ENCODE measurements around the gene SLC35A2.

The SLC35A2 gene

GRCh38 chrX:48903290-48903689 is 8.2 kb downstream of the SLC35A2 start:
- DNase-seq (ENCODE audit: low read depth in 2 of 2), result no peak
- TF ChIP-seq, protein P1, sequence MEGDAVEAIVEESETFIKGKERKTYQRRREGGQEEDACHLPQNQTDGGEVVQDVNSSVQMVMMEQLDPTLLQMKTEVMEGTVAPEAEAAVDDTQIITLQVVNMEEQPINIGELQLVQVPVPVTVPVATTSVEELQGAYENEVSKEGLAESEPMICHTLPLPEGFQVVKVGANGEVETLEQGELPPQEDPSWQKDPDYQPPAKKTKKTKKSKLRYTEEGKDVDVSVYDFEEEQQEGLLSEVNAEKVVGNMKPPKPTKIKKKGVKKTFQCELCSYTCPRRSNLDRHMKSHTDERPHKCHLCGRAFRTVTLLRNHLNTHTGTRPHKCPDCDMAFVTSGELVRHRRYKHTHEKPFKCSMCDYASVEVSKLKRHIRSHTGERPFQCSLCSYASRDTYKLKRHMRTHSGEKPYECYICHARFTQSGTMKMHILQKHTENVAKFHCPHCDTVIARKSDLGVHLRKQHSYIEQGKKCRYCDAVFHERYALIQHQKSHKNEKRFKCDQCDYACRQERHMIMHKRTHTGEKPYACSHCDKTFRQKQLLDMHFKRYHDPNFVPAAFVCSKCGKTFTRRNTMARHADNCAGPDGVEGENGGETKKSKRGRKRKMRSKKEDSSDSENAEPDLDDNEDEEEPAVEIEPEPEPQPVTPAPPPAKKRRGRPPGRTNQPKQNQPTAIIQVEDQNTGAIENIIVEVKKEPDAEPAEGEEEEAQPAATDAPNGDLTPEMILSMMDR (IDR thresholded peaks at IDR 0.05; ENCODE audit: low read depth, low read length), result no peak
- H3K4me3 ChIP-seq (replicated peaks in 1 of 2; ENCODE audit: low read depth in 2 of 2, low read length in 2 of 2), result no peak overlapping the region

DNA sequence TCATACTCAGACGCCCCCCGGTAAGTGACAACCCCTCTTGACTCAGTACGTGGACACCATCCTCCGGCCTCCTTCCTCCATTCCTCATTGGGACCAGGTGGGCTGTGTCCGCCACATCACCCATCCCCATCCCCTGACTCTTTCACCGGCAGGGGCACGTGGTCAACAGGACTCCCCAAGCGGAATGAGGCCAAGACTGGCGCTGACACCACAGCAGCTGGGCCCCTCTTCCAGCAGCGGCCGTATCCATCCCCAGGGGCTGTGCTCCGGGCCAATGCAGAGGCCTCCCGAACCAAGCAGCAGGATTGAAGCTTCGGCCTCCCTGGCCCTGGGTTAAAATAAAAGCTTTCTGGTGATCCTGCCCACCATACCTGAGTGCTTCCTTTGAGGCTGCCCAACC is 8.7 kb downstream of the SLC35A2 start:
- no peak overlapping the region for H3K4me3 ChIP-seq (replicated peaks in 1 of 2; ENCODE audit: low read depth in 2 of 2, low read length in 2 of 2)
- no peak for DNase-seq (ENCODE audit: low read depth in 2 of 2)
- TF ChIP-seq, protein P1 (IDR thresholded peaks at IDR 0.05; ENCODE audit: low read depth, low read length), result no peak

DNA sequence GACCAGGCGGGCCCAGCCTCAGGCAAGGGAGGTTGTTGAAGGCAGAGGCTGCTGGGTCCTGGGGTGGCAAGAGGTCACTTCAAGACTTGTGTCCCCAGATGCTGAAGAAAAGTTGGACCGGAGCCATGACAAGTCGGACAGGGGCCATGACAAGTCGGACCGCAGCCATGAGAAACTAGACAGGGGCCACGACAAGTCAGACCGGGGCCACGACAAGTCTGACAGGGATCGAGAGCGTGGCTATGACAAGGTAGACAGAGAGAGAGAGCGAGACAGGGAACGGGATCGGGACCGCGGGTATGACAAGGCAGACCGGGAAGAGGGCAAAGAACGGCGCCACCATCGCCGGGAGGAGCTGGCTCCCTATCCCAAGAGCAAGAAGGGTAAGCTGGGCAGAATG is 9.3 kb downstream of the SLC35A2 start:
- DNase-seq (ENCODE audit: low read depth in 2 of 2), result no peak
- H3K4me3 ChIP-seq (replicated peaks in 1 of 2; ENCODE audit: low read depth in 2 of 2, low read length in 2 of 2), result no peak overlapping the region
- TF ChIP-seq, protein P1 (IDR thresholded peaks at IDR 0.05; ENCODE audit: low read depth, low read length), result no peak

DNA sequence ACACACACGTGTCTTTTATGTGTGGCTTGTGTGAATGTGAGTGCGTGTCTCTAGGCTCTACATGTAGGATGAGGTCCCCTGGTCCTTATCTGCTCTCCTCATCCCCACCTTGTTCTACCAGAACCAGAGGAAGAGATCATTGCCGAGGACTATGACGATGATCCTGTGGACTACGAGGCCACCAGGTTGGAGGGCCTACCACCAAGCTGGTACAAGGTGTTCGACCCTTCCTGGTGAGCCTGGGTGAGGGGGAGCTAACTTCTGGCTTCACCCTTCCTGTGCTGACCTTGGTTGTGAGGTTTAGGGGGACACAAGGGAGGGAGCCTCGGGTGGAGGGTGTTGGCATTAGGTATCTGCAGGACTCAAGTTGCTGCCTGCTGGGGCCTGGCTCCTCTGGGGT is 10.4 kb downstream of the SLC35A2 start:
- TF ChIP-seq, protein P1 (IDR thresholded peaks at IDR 0.05; ENCODE audit: low read depth, low read length), result no peak

GRCh38 chrX:48899078-48899410 is 12.4 kb downstream of the SLC35A2 start:
- TF ChIP-seq, protein P1 (IDR thresholded peaks at IDR 0.05; ENCODE audit: low read depth, low read length), result no peak
- DNase-seq (ENCODE audit: low read depth in 2 of 2), result no peak
- H3K4me3 ChIP-seq (replicated peaks in 1 of 2; ENCODE audit: low read depth in 2 of 2, low read length in 2 of 2), result no peak overlapping the region

More for the DNA sequence above, 10.4 kb downstream of the SLC35A2 start:
- H3K4me3 ChIP-seq (replicated peaks in 1 of 2; ENCODE audit: low read depth in 2 of 2, low read length in 2 of 2), result no peak overlapping the region
- no peak for DNase-seq (ENCODE audit: low read depth in 2 of 2)

DNA sequence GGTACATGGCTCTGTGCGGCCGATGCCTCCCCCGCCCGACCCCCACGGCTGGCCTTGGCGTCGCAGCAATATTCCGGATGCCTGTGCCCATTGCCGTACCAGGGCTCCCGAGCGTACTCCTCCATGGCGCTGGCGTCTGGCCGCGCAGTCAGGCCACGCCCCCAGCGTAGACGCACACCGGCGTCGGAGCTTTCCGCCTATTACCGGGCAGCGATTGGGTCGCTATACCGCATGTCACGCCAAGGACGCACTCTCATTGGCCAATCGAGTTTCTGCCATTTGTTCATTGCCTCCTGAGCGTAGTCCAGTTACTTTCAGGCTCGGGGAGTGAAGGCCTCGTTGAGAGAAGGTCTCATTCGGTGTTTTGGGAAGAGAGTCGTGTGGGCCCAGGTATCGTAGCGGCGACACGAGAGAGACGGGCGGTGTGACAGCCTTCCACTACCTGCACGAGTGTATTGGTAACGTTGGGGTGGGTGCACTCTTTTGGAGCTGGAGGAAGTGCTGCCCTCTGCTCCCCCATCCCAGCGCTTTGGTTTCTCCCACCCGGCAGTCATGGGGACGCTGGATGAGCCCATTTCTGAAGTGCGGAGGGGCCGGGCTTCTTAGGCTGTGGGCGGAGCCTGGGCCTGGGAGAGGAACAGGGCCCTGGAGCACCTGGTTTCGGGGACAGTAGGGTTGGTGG is 13.7 kb downstream of the SLC35A2 start, which contains the start of the genes PQBP1 and TIMM17B:
Gene PQBP1 (plus strand): TSS at position 306 of the 682 bp plus-strand sequence. CDS start 580 bp downstream, outside the sequence.
Gene TIMM17B (minus strand): TSS at position 144 of the 682 bp plus-strand sequence. CDS start 19 bp downstream, at position 125.
- DNase-seq (ENCODE audit: low read depth in 2 of 2), result peak; percentile 96 to 97
- TF ChIP-seq, protein P1 (IDR thresholded peaks at IDR 0.05; ENCODE audit: low read depth, low read length), result no peak
- H3K4me3 ChIP-seq (replicated peaks in 1 of 2; ENCODE audit: low read depth in 2 of 2, low read length in 2 of 2), result peak within 1 kb of the TSS; percentile 73 to 75
